ENCODE data around the gene STAG1. TPM values are rescaled to one million over a fixed set of nuclear protein-coding genes. Genes with fewer than 3 reads are reported as not detected.
"Not testable (repeated sequence)": the region's sequence is repeated elsewhere in the genome, so short reads cannot be mapped to it uniquely, and the experiment has no call there.

Gene STAG1
- total RNA-seq, 4 donors from 2014 or later, result 48.6 to 71.2 (median 58.2) TPM

DNA sequence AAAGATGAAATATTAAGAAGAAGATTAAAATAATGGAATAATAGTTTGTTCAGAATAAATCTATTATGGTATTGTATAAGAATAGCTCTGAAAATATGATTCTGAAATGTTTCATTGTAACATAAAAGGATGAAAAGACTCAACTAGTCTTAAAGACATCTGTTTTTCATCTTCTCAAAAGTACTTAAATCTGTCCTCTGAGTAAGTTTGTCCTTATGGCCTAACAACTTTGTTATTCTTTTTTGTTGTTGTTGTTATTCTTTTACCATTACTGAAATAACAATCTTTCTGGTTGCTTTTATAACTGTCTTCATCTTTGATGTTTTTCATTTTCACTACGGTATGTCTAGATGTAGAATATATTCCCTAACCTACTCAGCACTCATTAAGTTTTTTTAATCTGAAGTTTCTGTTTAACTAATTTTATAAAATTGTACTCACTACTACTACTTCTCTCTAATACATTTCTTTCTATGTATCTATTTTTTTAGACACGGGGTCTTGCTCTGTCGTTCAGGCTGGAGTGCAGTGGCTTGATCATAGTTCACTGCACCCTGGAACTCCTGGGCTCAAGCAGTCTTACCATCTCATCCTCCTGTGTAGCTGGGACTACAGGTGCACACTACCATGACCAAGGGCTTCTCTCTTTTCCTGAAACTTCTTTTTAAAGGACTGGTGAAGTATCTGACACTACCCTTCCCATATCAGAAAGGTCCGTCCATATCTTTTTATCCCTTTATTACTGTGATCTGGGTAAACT lies 261.4 kb downstream of the STAG1 start:
- Histone ChIP-seq H3K4me3 (no peak overlapping the region), H3K4me1 (no peaks in the 10 kb centered on the region), H3K9me3 (peaks cover 0 to 14% (median 0%) of the 10 kb centered on the region in 4 donors), H3K27ac (no peak overlapping the region), H3K36me3 (peaks cover 0 to 64% (median 0%) of the 10 kb centered on the region in 3 donors), H3K27me3 (no peaks in the 10 kb centered on the region)
- TF ChIP-seq EP300 (IDR thresholded peaks at IDR 0.05), result no peak
- TF ChIP-seq POLR2A (IDR thresholded peaks at IDR 0.05), result no peak
- no peak for TF ChIP-seq CTCF (IDR thresholded peaks at IDR 0.05)
- 80 to 83% methylated on average over 4 of the region's 4 CpGs for WGBS, 2 donors
- no peak for DNase-seq (ENCODE audit: low spot score in 2 of 2)

- Histone ChIP-seq H3K4me3 (no peak overlapping the region), H3K27me3 (no peaks in the 10 kb centered on the region), H3K4me1 (no peaks in the 10 kb centered on the region), H3K27ac (no peak overlapping the region), H3K36me3 (peaks cover 0 to 30% (median 0%) of the 10 kb centered on the region in 3 donors), H3K9me3 (no peaks in the 10 kb centered on the region)
- WGBS, 2 donors, result 54 to 70% methylated on average over 1 of the region's 1 CpG
- TF ChIP-seq POLR2A (IDR thresholded peaks at IDR 0.05) (no peak), EP300 (IDR thresholded peaks at IDR 0.05) (no peak), CTCF (IDR thresholded peaks at IDR 0.05) (no peak)
- DNase-seq (ENCODE audit: low spot score in 2 of 2), result no peak
Observed at GRCh38 chr3:136485777-136486176, 266.4 kb downstream of the STAG1 start.

DNA sequence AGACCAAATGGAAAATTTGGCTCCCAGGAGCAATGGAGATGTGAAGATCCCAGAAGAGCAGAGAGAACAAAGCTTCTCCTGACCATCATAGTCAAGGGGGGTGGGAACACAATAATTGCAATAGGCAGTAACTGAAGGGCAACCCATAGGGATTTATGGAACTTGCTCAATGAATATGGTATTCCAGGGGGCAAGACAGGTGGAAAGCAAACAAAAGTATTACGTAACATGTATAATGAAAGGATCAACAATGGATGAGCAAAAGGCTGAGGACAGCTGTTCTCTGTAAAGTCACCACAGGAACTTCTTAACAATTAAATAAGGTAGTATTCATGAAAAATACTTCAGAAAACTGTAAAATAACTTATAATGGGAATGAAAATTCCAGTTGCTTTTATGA lies 275.9 kb downstream of the STAG1 start:
- H3K36me3 ChIP-seq, result peaks cover 0 to 46% (median 0%) of the 10 kb centered on the region in 3 donors
- WGBS, 2 donors, result 94 to 100% methylated on average over 1 of the region's 1 CpG
- no peak for DNase-seq (ENCODE audit: low spot score in 2 of 2)
- H3K9me3 ChIP-seq, result no peaks in the 10 kb centered on the region
- H3K4me3 ChIP-seq, result no peak overlapping the region
- TF ChIP-seq POLR2A (IDR thresholded peaks at IDR 0.05) (no peak), EP300 (IDR thresholded peaks at IDR 0.05) (no peak), CTCF (IDR thresholded peaks at IDR 0.05) (no peak)
- no peaks in the 10 kb centered on the region for H3K27me3 ChIP-seq
- H3K4me1 ChIP-seq, result no peaks in the 10 kb centered on the region
- no peak overlapping the region for H3K27ac ChIP-seq

DNA sequence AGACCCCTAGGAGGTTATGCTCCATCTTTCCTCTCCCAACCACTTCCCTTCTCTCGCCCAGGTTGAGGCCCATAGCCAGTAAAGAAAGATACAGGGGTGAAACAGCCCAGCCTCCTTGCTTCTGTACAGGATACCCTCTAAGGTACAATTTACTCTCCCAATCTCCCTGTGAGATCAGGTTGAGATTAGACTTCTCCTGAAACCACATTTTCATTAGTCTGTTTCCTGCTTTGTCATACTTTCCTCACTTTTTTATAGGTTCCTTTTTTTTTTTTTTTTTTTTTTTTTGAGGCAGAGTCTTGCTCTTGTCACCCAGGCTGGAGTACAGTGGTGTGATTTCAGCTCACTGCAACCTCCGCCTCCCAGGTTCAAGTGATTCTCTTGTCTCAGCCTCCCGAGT lies 277.3 kb downstream of the STAG1 start:
- not testable (repeated sequence) for DNase-seq (ENCODE audit: low spot score in 2 of 2); H3K27ac ChIP-seq; H3K4me1 ChIP-seq; H3K9me3 ChIP-seq; H3K4me3 ChIP-seq; H3K27me3 ChIP-seq
- 98 to 99% methylated on average over 3 of the region's 3 CpGs for WGBS, 2 donors
- H3K36me3 ChIP-seq, result peaks cover 0 to 60% (median 0%) of the 10 kb centered on the region in 3 donors

- 67 to 73% methylated on average over 3 of the region's 3 CpGs for WGBS, 2 donors
- Histone ChIP-seq H3K4me3 (no peak overlapping the region), H3K36me3 (peaks cover 0 to 60% (median 0%) of the 10 kb centered on the region in 3 donors), H3K27me3 (no peaks in the 10 kb centered on the region), H3K9me3 (peaks cover 0 to 4% (median 0%) of the 10 kb centered on the region in 4 donors), H3K27ac (no peak overlapping the region), H3K4me1 (no peaks in the 10 kb centered on the region)
- TF ChIP-seq POLR2A (IDR thresholded peaks at IDR 0.05) (no peak), CTCF (IDR thresholded peaks at IDR 0.05) (no peak), EP300 (IDR thresholded peaks at IDR 0.05) (no peak)
- no peak for DNase-seq (ENCODE audit: low spot score in 2 of 2)
Observed at GRCh38 chr3:136473716-136474326, 278.4 kb downstream of the STAG1 start.

Data from tibial nerve (tissue), 4 donors.